ENCODE data around the gene ARRB1. TPM values are rescaled to one million over a fixed set of nuclear protein-coding genes. Genes with fewer than 3 reads are reported as not detected.

The ARRB1 gene
- total RNA-seq, 1 experiment from 2014 or later = 219 TPM

GRCh38 chr11:75376175-75376574 lies 24.7 kb upstream of the ARRB1 start:
- BruUV-seq (replicated peaks) = no TSS peak
- no peaks in the 10 kb centered on the region for H3K9me3 ChIP-seq (ENCODE audit: control insufficient read depth, insufficient read depth, low read depth, low read length)
- H3K4me1 ChIP-seq (ENCODE audit: control insufficient read depth, insufficient read depth, low read length) = peaks cover 29% of the 10 kb centered on the region
- no peak overlapping the region; the same call in 1 of the 2 replicates for H3K27ac ChIP-seq (ENCODE audit: low read length)
- intact Hi-C loops (cut with micrococcal nuclease; ENCODE audit: unreplicated experiment) (no loop called here), in situ Hi-C loops (cut with HindIII; ENCODE audit: low pct_unique_long_range_greater_than_20kb, low sequenced_read_pairs) (no loop called here)
- H3K36me3 ChIP-seq (ENCODE audit: control insufficient read depth, insufficient read depth, low read length) = no peaks in the 10 kb centered on the region
- no peak overlapping the region for H3K4me3 ChIP-seq (ENCODE audit: low read depth in 2 of 2, low read length in 2 of 2)
- TF ChIP-seq, protein P1, sequence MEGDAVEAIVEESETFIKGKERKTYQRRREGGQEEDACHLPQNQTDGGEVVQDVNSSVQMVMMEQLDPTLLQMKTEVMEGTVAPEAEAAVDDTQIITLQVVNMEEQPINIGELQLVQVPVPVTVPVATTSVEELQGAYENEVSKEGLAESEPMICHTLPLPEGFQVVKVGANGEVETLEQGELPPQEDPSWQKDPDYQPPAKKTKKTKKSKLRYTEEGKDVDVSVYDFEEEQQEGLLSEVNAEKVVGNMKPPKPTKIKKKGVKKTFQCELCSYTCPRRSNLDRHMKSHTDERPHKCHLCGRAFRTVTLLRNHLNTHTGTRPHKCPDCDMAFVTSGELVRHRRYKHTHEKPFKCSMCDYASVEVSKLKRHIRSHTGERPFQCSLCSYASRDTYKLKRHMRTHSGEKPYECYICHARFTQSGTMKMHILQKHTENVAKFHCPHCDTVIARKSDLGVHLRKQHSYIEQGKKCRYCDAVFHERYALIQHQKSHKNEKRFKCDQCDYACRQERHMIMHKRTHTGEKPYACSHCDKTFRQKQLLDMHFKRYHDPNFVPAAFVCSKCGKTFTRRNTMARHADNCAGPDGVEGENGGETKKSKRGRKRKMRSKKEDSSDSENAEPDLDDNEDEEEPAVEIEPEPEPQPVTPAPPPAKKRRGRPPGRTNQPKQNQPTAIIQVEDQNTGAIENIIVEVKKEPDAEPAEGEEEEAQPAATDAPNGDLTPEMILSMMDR (IDR thresholded peaks at IDR 0.05) = no peak; the same call in 1 of the 2 replicates
- TF ChIP-seq SIN3A (IDR thresholded peaks at IDR 0.05; ENCODE audit: borderline replicate concordance, insufficient read depth, low read depth, low read length) (no peak), REST (IDR thresholded peaks at IDR 0.05; ENCODE audit: insufficient read depth in 1 of 2, low read depth in 2 of 2, low read length in 1 of 2) (no peak), TCF7L2 (IDR thresholded peaks at IDR 0.05; ENCODE audit: low read depth, low read length) (no peak), POLR2AphosphoS5 (IDR thresholded peaks at IDR 0.05; ENCODE audit: low read depth, low read length) (no peak)
- DNase-seq (ENCODE audit: low read depth, low spot score) (no peak), ATAC-seq (no peak)
- ChIA-PET CTCF (no interaction called here), POLR2A (no interaction called here)
- no peaks in the 10 kb centered on the region for H3K27me3 ChIP-seq (ENCODE audit: control insufficient read depth, insufficient read depth, low read length)

- POLR2A ChIA-PET = no interaction called here
- no peak; the same call in 1 of the 2 replicates for ATAC-seq
These were observed 24.2 kb upstream of the ARRB1 start for GRCh38 chr11:75375626-75376025.

More at GRCh38 chr11:75375626-75376025, 24.2 kb upstream of the ARRB1 start:
- in situ Hi-C loops (cut with HindIII; ENCODE audit: low pct_unique_long_range_greater_than_20kb, low sequenced_read_pairs) (no loop called here), intact Hi-C loops (cut with micrococcal nuclease; ENCODE audit: unreplicated experiment) (no loop called here)
- no peak for TF ChIP-seq REST (IDR thresholded peaks at IDR 0.05; ENCODE audit: insufficient read depth in 1 of 2, low read depth in 2 of 2, low read length in 1 of 2)
- TF ChIP-seq TCF7L2 (IDR thresholded peaks at IDR 0.05; ENCODE audit: low read depth, low read length) = no peak
- no peak for TF ChIP-seq SIN3A (IDR thresholded peaks at IDR 0.05; ENCODE audit: borderline replicate concordance, insufficient read depth, low read depth, low read length)
- no peak for TF ChIP-seq POLR2AphosphoS5 (IDR thresholded peaks at IDR 0.05; ENCODE audit: low read depth, low read length)
- TF ChIP-seq, protein P1 (IDR thresholded peaks at IDR 0.05) = no peak
- BruUV-seq (replicated peaks) = no TSS peak
- CTCF ChIA-PET = no interaction called here
- no peak for DNase-seq (ENCODE audit: low read depth, low spot score)
- no peaks in the 10 kb centered on the region for H3K9me3 ChIP-seq (ENCODE audit: control insufficient read depth, insufficient read depth, low read depth, low read length)
- H3K27me3 ChIP-seq (ENCODE audit: control insufficient read depth, insufficient read depth, low read length) = no peaks in the 10 kb centered on the region
- H3K4me3 ChIP-seq (ENCODE audit: low read depth in 2 of 2, low read length in 2 of 2) = no peak overlapping the region
- no peaks in the 10 kb centered on the region for H3K36me3 ChIP-seq (ENCODE audit: control insufficient read depth, insufficient read depth, low read length)
- peaks cover 25% of the 10 kb centered on the region for H3K4me1 ChIP-seq (ENCODE audit: control insufficient read depth, insufficient read depth, low read length)
- H3K27ac ChIP-seq (ENCODE audit: low read length) = no peak overlapping the region
